IgD-negative memory B cell (primary cell): ENCODE measurements around the gene PNCK. TPM values are rescaled to one million over a fixed set of nuclear protein-coding genes. Genes with fewer than 3 reads are reported as not detected.
"Not testable (repeated sequence)": the region's sequence is repeated elsewhere in the genome, so short reads cannot be mapped to it uniquely, and the experiment has no call there.

Experiments used
- H3K27ac Mint-ChIP-seq, 3 donors: one replicate each; pipeline ENCODE4 v1.8.0; 2020 to 2022; ENCODE audit warnings: mild to moderate bottlenecking in 3 of 3, mixed read lengths in 3 of 3, moderate library complexity in 1 of 3
- H3K27me3 Mint-ChIP-seq: one replicate; pipeline ENCODE4 v1.8.0; 2021; ENCODE audit warnings: mixed read lengths
- H3K36me3 Mint-ChIP-seq: one replicate; pipeline ENCODE4 v1.8.0; 2020; ENCODE audit warnings: mild to moderate bottlenecking, mixed read lengths
- H3K4me1 Mint-ChIP-seq, 3 donors: one replicate each; pipeline ENCODE4 v1.8.0; 2020 to 2022; ENCODE audit warnings: mixed read lengths in 3 of 3, mild to moderate bottlenecking in 1 of 3
- H3K4me3 Mint-ChIP-seq, 4 donors: one replicate each; pipeline ENCODE4 v1.8.0; 2020 to 2022; ENCODE audit warnings: mild to moderate bottlenecking in 4 of 4, mixed read lengths in 4 of 4, moderate library complexity in 3 of 4
- H3K9me3 Mint-ChIP-seq, 3 donors: one replicate each; pipeline ENCODE4 v1.8.0; 2020 to 2021; ENCODE audit warnings: mixed read lengths in 3 of 3, mild to moderate bottlenecking in 1 of 3
- polyA plus RNA-seq: library from polyadenylated mRNA; unstranded; fragments of 300-500 nt; fragmentation: Illumina TruSeq; gene quantifications from one replicate; pipeline ENCODE4 v1.2.3, GENCODE V29; 2021

The PNCK gene
- polyA plus RNA-seq, 1 donor from 2014 or later = not detected

DNA sequence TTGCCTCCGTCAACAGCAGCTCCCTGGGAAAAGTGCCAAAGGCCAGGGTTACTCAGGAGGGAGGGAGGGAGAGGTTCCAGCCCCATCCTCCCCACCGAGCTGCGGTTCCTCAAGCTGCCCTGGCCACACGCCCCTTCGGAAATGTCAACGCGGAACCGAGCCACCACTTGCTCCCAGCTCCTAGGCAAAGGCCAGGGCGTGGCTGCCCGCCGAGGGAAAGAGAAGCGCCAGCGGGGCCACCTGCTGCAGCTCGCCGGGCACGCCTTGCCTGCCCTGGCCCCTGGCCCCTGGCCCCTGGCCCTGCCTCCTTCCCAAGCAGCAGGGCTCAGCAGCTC is 29.4 kb upstream of the PNCK start:
- Mint-ChIP-seq H3K4me3 (no peak overlapping the region), H3K4me1 (peaks cover 0 to 2% (median 0%) of the 10 kb centered on the region in 3 donors), H3K27ac (no peak overlapping the region), H3K9me3 (no peaks in the 10 kb centered on the region), H3K27me3 (peaks cover 8% of the 10 kb centered on the region), H3K36me3 (no peaks in the 10 kb centered on the region)

DNA sequence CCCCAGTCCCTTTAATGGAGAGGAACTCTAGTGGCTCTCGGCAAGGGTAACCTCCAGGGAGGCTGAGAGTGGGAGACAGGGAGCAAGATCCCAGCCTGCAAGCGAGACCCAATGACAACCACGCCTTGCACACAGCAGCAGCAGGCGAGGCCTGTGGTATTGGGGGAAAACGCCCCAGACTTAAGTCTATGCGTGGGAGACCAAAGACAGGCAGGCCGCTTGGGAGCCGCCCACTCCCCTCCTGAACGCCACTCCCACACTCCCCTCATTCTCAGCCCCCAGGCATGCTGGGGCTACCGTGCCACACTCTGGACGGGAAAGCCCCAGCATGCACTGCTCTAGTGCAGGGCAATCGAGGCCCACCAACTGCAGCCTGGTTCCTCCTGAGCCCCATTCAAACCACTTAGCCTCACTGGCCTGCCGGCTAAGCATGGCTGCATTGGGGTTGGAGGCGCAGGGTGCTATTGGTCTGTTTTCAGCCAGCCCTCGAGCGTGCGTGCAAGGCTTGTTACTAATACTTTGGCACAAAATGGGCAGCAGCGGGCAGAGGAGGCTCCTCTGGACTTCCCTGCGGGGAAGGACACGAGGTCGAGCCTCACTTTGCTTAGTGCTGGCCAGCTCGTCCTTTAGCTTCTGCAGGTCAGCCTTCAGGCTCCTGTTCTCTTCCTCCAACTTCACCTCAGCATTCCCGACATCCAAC is 28.9 kb upstream of the PNCK start:
- Mint-ChIP-seq H3K4me3 (no peak overlapping the region), H3K9me3 (no peaks in the 10 kb centered on the region), H3K4me1 (no peaks in the 10 kb centered on the region), H3K27ac (no peak overlapping the region), H3K36me3 (no peaks in the 10 kb centered on the region), H3K27me3 (peaks cover 6% of the 10 kb centered on the region)

DNA sequence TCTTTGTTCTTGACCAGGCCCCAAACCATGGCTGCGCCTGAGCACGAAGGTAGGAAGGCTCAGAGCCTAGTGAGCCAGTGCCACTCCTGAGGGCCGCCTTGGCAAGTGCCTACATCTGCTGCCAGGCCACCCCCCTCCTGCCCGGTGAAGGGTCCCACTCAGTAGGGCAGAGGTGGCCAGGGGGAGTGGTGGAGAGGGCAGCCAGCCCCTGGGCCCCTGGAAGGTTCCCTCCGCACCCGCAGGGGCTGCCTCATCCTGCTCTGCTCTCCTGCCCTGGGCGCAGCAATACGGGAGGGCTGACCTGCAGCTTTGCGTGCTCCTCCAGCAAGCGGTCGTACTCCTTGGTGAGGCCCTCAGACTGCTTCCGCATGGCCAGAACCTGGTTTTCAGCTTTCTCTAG is 28.1 kb upstream of the PNCK start:
- H3K36me3 Mint-ChIP-seq = no peaks in the 10 kb centered on the region
- H3K4me3 Mint-ChIP-seq = no peak overlapping the region
- H3K4me1 Mint-ChIP-seq = no peaks in the 10 kb centered on the region
- no peak overlapping the region for H3K27ac Mint-ChIP-seq
- no peaks in the 10 kb centered on the region for H3K9me3 Mint-ChIP-seq
- peaks cover 6% of the 10 kb centered on the region for H3K27me3 Mint-ChIP-seq

DNA sequence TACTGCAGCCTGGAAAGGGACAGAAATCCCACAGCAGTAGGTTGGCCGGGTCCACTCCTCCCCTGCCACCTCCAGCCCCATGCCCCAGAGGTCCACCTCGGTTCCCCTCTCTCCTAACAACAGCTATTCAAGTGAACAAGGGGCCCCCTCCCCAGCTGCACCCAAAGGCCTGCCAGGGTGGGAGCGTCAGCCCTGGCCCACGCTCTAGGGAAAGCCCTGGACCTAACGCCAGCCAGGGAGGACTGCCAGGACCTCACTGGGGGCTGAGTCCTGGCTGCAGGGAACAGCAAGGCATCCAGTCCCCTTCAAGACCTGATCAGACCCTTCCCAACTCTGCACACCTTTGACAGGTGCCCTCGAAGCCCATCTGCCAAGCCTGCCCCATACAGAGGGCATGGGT is 27.4 kb upstream of the PNCK start:
- Mint-ChIP-seq H3K27ac (no peak overlapping the region), H3K9me3 (no peaks in the 10 kb centered on the region), H3K4me1 (no peaks in the 10 kb centered on the region), H3K36me3 (no peaks in the 10 kb centered on the region), H3K4me3 (no peak overlapping the region), H3K27me3 (peaks cover 3% of the 10 kb centered on the region)

DNA sequence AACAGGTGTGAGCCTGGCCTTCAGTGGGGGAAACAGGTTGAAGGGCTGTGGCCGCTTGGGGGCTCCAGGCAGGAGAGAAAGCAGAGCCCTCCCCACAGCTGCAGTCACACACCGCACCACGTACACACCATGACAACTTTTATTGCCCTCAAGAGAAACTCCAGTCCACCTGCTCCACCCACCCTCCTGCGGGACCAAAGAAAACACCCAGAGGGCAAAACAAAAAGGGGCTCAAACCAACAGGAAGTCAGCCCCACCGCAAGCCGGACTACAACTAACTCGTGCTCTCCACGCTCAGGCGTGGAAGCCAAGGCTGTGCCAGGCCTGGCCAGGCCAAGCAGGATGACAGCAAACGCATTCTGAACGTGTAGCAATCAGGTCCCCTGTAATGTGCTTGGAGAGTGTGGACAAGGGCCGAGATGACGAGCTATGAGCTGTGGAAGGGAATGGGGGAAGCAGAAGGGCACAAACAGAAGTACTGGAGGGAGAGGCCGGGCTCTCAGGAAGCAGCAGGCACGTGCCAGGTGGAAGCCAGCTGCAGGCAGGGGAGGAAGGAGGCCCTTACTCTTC is 26.8 kb upstream of the PNCK start:
- no peaks in the 10 kb centered on the region for H3K9me3 Mint-ChIP-seq
- H3K36me3 Mint-ChIP-seq = no peaks in the 10 kb centered on the region
- H3K27ac Mint-ChIP-seq = no peak overlapping the region
- H3K4me1 Mint-ChIP-seq = no peaks in the 10 kb centered on the region
- no peak overlapping the region for H3K4me3 Mint-ChIP-seq
- H3K27me3 Mint-ChIP-seq = peaks cover 3% of the 10 kb centered on the region

DNA sequence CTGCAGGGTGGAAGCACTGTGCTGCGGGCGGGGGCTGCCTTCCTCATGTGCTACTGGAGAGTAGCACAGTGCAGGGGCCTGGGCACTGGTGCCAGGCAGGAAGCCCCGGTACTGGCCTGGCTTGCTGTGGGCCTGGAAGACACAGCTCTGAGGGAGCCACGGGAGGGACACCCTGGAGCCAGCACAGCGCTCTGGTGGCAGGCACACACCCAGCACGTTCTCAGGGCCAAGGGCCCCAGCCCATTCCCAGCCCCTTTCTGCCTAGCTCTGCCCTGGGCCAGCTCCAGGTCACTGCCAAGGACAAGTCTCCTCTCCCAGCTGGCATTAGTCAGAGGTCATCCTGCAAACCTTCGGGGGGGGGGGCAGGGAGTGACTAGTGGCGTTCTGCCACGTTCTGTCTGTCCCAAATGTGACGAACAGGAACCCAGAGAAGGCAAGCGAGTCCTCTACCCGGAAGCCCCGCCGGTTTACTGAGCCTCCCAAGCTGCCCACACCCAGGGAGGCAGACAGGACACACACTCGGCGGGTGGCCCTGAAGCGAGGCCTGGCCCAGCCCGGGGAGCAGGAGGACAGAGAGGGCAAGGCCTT is 26.3 kb upstream of the PNCK start:
- not testable (repeated sequence) for H3K27me3 Mint-ChIP-seq, H3K9me3 Mint-ChIP-seq, H3K4me1 Mint-ChIP-seq, H3K27ac Mint-ChIP-seq, H3K36me3 Mint-ChIP-seq, H3K4me3 Mint-ChIP-seq

DNA sequence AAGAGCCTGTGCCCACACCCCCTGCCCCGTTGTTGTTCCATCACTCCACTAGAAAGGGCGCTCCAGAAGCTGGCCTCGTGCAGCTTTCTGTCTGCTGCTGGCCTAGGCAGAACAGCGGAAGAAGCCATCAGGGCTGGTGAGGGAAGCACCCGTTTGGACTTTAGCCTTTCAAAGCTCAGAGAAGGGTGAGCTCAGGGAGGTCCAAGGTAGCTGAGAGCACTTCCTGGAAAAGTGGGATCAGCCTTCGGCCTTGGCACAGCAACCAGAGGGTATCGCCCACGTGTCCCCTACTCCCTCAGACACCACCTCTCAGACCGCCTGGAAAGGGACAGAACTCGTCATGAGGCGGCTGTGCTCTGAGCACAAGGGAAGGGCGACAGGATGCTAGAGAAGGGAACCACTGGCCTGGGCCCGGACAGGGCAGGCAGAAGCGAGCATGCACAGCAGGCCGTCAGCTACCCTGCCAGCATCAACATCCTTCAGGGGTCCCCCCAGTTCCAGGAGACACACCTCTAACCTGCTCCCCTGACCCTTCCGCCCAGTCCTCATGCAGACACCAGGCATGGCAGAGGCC is 25.7 kb upstream of the PNCK start:
- not testable (repeated sequence) for H3K36me3 Mint-ChIP-seq, H3K9me3 Mint-ChIP-seq, H3K4me3 Mint-ChIP-seq, H3K27me3 Mint-ChIP-seq, H3K4me1 Mint-ChIP-seq
- H3K27ac Mint-ChIP-seq = peak overlapping the region in 1 of 3 donors; percentile 27

DNA sequence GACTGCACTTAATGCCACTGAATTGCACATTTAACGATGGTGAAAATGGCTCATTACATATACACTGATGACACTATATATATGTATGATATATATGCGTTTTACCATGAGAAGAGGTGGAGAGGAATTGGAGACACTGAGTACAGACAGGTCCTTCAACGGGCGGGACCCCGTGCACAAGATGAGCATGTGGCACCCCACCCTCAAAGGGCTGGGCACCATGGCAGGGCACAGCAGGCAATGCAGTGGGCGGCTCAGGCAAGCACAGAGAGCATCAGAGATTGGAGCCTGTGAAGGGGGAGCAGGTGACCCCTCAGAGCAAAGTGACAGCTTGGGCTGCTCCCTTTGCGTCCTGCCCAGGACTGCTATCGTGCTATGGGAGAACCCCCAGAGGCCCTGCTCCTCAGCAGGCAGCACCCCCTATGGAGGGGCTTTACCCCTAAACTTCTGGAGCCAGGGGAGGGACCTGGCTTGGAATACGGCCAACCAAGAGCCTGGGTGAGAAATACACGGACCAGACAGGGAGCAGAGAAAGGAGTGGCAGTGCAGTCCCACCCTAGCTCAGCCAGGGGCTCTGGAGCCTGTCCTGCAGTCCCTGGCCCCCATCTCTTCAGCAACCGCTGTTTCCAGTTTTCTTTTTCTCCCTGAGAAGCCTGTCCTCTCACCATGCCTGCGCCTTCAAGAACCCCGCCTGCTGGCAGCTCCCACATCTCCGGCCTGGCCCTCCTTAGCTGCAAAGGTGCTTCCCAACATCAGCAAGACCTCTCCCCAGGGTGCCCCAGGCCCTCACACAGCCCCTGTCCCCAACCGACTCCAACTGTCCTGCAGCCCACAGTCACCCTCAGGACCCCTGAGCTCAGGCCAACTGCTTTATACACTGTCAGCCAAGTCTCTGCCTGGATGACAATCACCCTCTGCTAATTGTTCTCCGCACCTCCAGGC is 24.6 kb upstream of the PNCK start:
- H3K4me3 Mint-ChIP-seq = peak overlapping the region in 1 of 4 donors; percentile 41

DNA sequence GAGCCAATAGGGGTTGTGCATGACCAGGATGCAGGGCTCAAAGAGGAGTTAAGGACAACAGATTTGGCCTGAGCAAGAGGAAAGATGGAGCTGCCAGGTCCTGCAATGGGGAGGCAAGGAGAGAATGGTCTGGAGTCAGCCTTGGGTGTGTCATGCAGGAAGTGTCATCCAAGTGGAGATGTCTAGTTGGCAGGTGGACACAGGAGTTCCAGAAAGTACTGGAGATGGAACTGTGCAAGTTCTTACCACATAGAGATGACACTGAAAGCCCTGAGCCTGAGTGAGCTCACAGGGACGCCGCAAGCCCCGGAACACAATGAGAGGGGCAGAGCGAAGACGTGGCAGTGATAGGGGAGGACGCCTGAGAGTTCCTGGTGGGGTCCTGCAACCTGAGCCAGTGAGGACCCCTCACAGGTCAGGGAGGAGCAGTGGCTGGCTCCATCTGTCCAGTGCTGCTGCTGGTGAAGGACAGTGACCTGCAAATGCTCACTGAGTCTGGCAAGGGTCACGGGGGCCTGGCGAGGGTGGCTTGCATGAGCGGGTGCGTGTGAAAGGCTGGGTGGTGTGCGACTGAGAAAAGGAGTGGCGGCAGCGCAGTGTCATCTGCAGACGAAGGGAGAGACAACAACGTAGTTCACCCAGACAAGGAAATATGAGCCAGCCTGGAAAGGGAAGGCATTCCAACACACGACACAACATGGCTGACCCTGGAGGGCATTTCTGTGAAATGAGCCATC is 23.5 kb upstream of the PNCK start:
- not testable (repeated sequence) for H3K9me3 Mint-ChIP-seq, H3K27me3 Mint-ChIP-seq, H3K36me3 Mint-ChIP-seq, H3K4me1 Mint-ChIP-seq, H3K4me3 Mint-ChIP-seq
- peak overlapping the region in 1 of 3 donors; percentile 50 for H3K27ac Mint-ChIP-seq

More for the DNA sequence above, 24.6 kb upstream of the PNCK start:
- Mint-ChIP-seq H3K4me1 (no peaks in the 10 kb centered on the region), H3K9me3 (no peaks in the 10 kb centered on the region), H3K27me3 (peaks cover 9% of the 10 kb centered on the region), H3K27ac (no peak overlapping the region), H3K36me3 (no peaks in the 10 kb centered on the region)

DNA sequence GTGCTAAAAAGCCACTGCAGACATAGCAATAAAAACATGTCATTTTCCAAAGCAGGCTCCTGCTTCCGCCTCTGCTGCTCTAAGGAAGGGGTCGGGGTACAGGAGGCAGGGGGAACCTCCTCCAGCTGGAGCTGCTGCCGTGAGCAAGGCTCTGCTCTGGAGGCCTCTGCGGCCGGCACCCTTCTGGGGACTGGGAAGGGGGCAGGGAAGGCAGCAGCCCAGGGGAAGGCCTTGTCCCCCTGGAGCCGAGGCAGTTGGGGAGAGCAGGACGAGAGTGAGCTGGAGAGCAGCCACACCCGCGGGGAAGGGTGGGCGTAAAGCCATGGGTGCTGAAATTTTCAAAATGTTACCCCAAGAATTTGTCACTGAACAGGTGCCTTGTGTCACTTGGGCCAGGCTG is 22.9 kb upstream of the PNCK start:
- not testable (repeated sequence) for H3K27me3 Mint-ChIP-seq, H3K4me1 Mint-ChIP-seq, H3K9me3 Mint-ChIP-seq, H3K27ac Mint-ChIP-seq, H3K36me3 Mint-ChIP-seq, H3K4me3 Mint-ChIP-seq

DNA sequence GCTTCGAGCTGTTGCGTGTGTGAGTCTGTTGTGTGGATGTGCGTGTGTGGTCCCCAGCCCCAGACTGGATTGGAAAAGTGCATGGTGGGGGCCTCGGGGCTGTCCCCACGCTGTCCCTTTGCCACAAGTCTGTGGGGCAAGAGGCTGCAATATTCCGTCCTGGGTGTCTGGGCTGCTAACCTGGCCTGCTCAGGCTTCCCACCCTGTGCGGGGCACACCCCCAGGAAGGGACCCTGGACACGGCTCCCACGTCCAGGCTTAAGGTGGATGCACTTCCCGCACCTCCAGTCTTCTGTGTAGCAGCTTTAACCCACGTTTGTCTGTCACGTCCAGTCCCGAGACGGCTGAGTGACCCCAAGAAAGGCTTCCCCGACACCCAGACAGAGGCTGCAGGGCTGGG is 22.5 kb upstream of the PNCK start:
- H3K4me3 Mint-ChIP-seq = no peak overlapping the region
- H3K36me3 Mint-ChIP-seq = no peaks in the 10 kb centered on the region
- no peak overlapping the region for H3K27ac Mint-ChIP-seq
- no peaks in the 10 kb centered on the region for H3K9me3 Mint-ChIP-seq
- H3K4me1 Mint-ChIP-seq = no peaks in the 10 kb centered on the region
- peaks cover 9% of the 10 kb centered on the region for H3K27me3 Mint-ChIP-seq

DNA sequence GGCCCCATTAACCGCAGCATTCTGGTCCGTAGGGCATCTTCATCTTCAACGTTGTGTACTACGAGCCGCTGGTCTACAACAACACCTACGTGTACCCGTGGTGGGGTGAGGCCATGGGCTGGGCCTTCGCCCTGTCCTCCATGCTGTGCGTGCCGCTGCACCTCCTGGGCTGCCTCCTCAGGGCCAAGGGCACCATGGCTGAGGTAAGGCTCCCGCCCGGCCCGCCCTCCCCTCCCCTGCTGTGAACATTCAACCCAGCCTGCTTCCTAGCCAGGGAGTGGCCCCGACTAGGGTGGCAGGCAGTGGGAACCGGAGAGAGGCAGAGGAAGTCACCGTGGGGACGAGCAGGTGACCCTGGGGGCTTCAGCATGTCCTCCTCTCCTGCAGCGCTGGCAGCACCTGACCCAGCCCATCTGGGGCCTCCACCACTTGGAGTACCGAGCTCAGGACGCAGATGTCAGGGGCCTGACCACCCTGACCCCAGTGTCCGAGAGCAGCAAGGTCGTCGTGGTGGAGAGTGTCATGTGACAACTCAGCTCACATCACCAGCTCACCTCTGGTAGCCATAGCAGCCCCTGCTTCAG is 21.2 kb upstream of the PNCK start:
- H3K4me3 Mint-ChIP-seq = peak overlapping the region in 1 of 4 donors; percentile 28

DNA sequence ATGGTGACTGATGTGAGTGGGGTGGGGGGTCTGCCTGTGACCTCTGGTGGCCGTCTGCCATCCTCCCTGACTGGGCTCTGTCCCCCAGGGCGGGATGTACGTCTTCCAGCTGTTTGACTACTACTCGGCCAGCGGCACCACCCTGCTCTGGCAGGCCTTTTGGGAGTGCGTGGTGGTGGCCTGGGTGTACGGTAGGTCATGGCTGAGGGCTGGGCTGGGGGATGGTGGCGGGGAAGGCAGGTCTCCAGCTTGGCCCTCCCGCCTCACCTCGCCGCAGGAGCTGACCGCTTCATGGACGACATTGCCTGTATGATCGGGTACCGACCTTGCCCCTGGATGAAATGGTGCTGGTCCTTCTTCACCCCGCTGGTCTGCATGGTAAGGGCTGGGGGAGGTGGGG is 20.6 kb upstream of the PNCK start:
- not testable (repeated sequence) for H3K9me3 Mint-ChIP-seq, H3K36me3 Mint-ChIP-seq, H3K27me3 Mint-ChIP-seq, H3K4me1 Mint-ChIP-seq, H3K4me3 Mint-ChIP-seq
- peak overlapping the region in 1 of 3 donors; percentile 80 for H3K27ac Mint-ChIP-seq

More for the DNA sequence above, 21.2 kb upstream of the PNCK start:
- no peaks in the 10 kb centered on the region for H3K4me1 Mint-ChIP-seq
- H3K27me3 Mint-ChIP-seq = peaks cover 7% of the 10 kb centered on the region
- no peak overlapping the region for H3K27ac Mint-ChIP-seq
- no peaks in the 10 kb centered on the region for H3K9me3 Mint-ChIP-seq
- no peaks in the 10 kb centered on the region for H3K36me3 Mint-ChIP-seq
